Neutrophil (primary cell): ENCODE measurements around the gene MCTP2.
"Not testable (repeated sequence)": the region's sequence is repeated elsewhere in the genome, so short reads cannot be mapped to it uniquely, and the experiment has no call there.

Experiments used
- H3K27ac ChIP-seq: fragments of 200-600 bp; sonication (generic); 2 replicates; pipeline ENCODE4 v1.5.1; 2016; ENCODE audit warnings: mild to moderate bottlenecking, moderate library complexity
- H3K27me3 ChIP-seq: fragments of 200-600 bp; sonication (generic); 2 replicates; pipeline ENCODE4 v1.6.0; 2016; ENCODE audit warnings: mild to moderate bottlenecking
- H3K36me3 ChIP-seq: fragments of 200-600 bp; sonication (generic); 2 replicates; pipeline ENCODE4 v1.5.1; 2017
- H3K4me1 ChIP-seq, 2 experiments: fragments of 200-600 bp in 1 of 2; sonication (generic) in 1 of 2; 1 replicate in 1 of 2; 2 replicates in 1 of 2; pipeline versions ENCODE4 v1.5.1 to v1.6.1; 2013 to 2016; ENCODE audit warnings: low read depth in 1 of 2, low read length in 1 of 2, mild to moderate bottlenecking in 1 of 2, moderate library complexity in 1 of 2; ENCODE audit not compliant: control insufficient read depth in 1 of 2, insufficient read depth in 1 of 2
- H3K4me3 ChIP-seq, 2 experiments: fragments of 200-600 bp in 1 of 2; sonication (generic) in 1 of 2; 1 replicate in 1 of 2; 2 replicates in 1 of 2; pipeline ENCODE4 v1.5.1; 2013 to 2016; ENCODE audit warnings: low read depth in 1 of 2, low read length in 1 of 2, mild to moderate bottlenecking in 1 of 2, moderate library complexity in 1 of 2
- H3K9me3 ChIP-seq: fragments of 200-600 bp; sonication (generic); 2 replicates; pipeline ENCODE4 v1.5.1; 2016
- CTCF ChIP-seq: fragments of 200-600 bp; sonication (generic); IDR thresholded peaks from 2 replicates; pipeline ENCODE4 v1.5.1; 2016; ENCODE audit warnings: antibody characterized with exemption

Gene MCTP2

GRCh38 chr15:94256511-94256910 is 25.1 kb downstream of the MCTP2 start:
- no peaks in the 10 kb centered on the region for H3K27me3 ChIP-seq
- no peak for TF ChIP-seq CTCF
- no peak overlapping the region for H3K4me3 ChIP-seq
- peak overlapping the region; percentile 63 for H3K27ac ChIP-seq
- H3K4me1 ChIP-seq = peaks cover 71 to 80% of the 10 kb centered on the region in 2 experiments
- peaks cover 9% of the 10 kb centered on the region for H3K36me3 ChIP-seq
- no peaks in the 10 kb centered on the region for H3K9me3 ChIP-seq

- not testable (repeated sequence) for H3K36me3 ChIP-seq, H3K9me3 ChIP-seq, H3K27me3 ChIP-seq, H3K4me3 ChIP-seq
- H3K27ac ChIP-seq = peak overlapping the region; percentile 37
- peaks cover 59 to 68% of the 10 kb centered on the region in 2 experiments for H3K4me1 ChIP-seq
These were observed 26.4 kb downstream of the MCTP2 start for GRCh38 chr15:94257776-94258175.

GRCh38 chr15:94258246-94258645 is 26.9 kb downstream of the MCTP2 start:
- Histone ChIP-seq H3K9me3 (no peaks in the 10 kb centered on the region), H3K4me3 (no peak overlapping the region), H3K36me3 (peaks cover 9% of the 10 kb centered on the region), H3K27me3 (no peaks in the 10 kb centered on the region), H3K4me1 (peaks cover 54 to 64% of the 10 kb centered on the region in 2 experiments), H3K27ac (peak overlapping the region; percentile 52)
- no peak for TF ChIP-seq CTCF

- Histone ChIP-seq H3K36me3 (peaks cover 9% of the 10 kb centered on the region), H3K4me1 (peaks cover 51 to 63% of the 10 kb centered on the region in 2 experiments), H3K4me3 (no peak overlapping the region), H3K27ac (peak overlapping the region; percentile 52), H3K27me3 (no peaks in the 10 kb centered on the region), H3K9me3 (no peaks in the 10 kb centered on the region)
- no peak for TF ChIP-seq CTCF
These were observed 27.9 kb downstream of the MCTP2 start for GRCh38 chr15:94259121-94259751.

- Histone ChIP-seq H3K36me3 (peaks cover 9% of the 10 kb centered on the region), H3K4me3 (no peak overlapping the region), H3K9me3 (no peaks in the 10 kb centered on the region), H3K4me1 (peaks cover 49 to 57% of the 10 kb centered on the region in 2 experiments), H3K27ac (peak overlapping the region; percentile 52), H3K27me3 (no peaks in the 10 kb centered on the region)
- TF ChIP-seq CTCF = no peak
These were observed 28.5 kb downstream of the MCTP2 start for GRCh38 chr15:94259863-94260262.

GRCh38 chr15:94262201-94262600 is 30.8 kb downstream of the MCTP2 start:
- no peak overlapping the region for H3K27ac ChIP-seq
- TF ChIP-seq CTCF = no peak

More at GRCh38 chr15:94262201-94262600, 30.8 kb downstream of the MCTP2 start:
- no peaks in the 10 kb centered on the region for H3K27me3 ChIP-seq
- peaks cover 39 to 42% of the 10 kb centered on the region in 2 experiments for H3K4me1 ChIP-seq
- H3K36me3 ChIP-seq = peaks cover 9% of the 10 kb centered on the region
- H3K4me3 ChIP-seq = no peak overlapping the region
- no peaks in the 10 kb centered on the region for H3K9me3 ChIP-seq
